Neutrophil (primary cell): ENCODE data around the gene PHIP.
"Not testable (repeated sequence)": the region's sequence is repeated elsewhere in the genome, so short reads cannot be mapped to it uniquely, and the experiment has no call there.

Experiments used
- H3K27ac ChIP-seq: fragments of 200-600 bp; sonication (generic); 2 replicates; pipeline ENCODE4 v1.5.1; 2016; ENCODE audit warnings: mild to moderate bottlenecking, moderate library complexity
- H3K27me3 ChIP-seq: fragments of 200-600 bp; sonication (generic); 2 replicates; pipeline ENCODE4 v1.6.0; 2016; ENCODE audit warnings: mild to moderate bottlenecking
- H3K36me3 ChIP-seq: fragments of 200-600 bp; sonication (generic); 2 replicates; pipeline ENCODE4 v1.5.1; 2017
- H3K4me1 ChIP-seq, 2 experiments: fragments of 200-600 bp in 1 of 2; sonication (generic) in 1 of 2; 1 replicate in 1 of 2; 2 replicates in 1 of 2; pipeline versions ENCODE4 v1.5.1 to v1.6.1; 2013 to 2016; ENCODE audit warnings: low read depth in 1 of 2, low read length in 1 of 2, mild to moderate bottlenecking in 1 of 2, moderate library complexity in 1 of 2; ENCODE audit not compliant: control insufficient read depth in 1 of 2, insufficient read depth in 1 of 2
- H3K4me3 ChIP-seq, 2 experiments: fragments of 200-600 bp in 1 of 2; sonication (generic) in 1 of 2; 1 replicate in 1 of 2; 2 replicates in 1 of 2; pipeline ENCODE4 v1.5.1; 2013 to 2016; ENCODE audit warnings: low read depth in 1 of 2, low read length in 1 of 2, mild to moderate bottlenecking in 1 of 2, moderate library complexity in 1 of 2
- H3K9me3 ChIP-seq: fragments of 200-600 bp; sonication (generic); 2 replicates; pipeline ENCODE4 v1.5.1; 2016
- TF ChIP-seq, protein P1 (sequence below): fragments of 200-600 bp; sonication (generic); IDR thresholded peaks from 2 replicates; pipeline ENCODE4 v1.5.1; 2016; ENCODE audit warnings: antibody characterized with exemption

Gene PHIP

GRCh38 chr6:78942446-78942845 is 135.6 kb downstream of the PHIP start:
- H3K4me3 ChIP-seq, result no peak overlapping the region
- TF ChIP-seq, protein P1, sequence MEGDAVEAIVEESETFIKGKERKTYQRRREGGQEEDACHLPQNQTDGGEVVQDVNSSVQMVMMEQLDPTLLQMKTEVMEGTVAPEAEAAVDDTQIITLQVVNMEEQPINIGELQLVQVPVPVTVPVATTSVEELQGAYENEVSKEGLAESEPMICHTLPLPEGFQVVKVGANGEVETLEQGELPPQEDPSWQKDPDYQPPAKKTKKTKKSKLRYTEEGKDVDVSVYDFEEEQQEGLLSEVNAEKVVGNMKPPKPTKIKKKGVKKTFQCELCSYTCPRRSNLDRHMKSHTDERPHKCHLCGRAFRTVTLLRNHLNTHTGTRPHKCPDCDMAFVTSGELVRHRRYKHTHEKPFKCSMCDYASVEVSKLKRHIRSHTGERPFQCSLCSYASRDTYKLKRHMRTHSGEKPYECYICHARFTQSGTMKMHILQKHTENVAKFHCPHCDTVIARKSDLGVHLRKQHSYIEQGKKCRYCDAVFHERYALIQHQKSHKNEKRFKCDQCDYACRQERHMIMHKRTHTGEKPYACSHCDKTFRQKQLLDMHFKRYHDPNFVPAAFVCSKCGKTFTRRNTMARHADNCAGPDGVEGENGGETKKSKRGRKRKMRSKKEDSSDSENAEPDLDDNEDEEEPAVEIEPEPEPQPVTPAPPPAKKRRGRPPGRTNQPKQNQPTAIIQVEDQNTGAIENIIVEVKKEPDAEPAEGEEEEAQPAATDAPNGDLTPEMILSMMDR, result no peak
- no peaks in the 10 kb centered on the region for H3K9me3 ChIP-seq
- H3K4me1 ChIP-seq, result no peaks in the 10 kb centered on the region
- peaks cover 96% of the 10 kb centered on the region for H3K36me3 ChIP-seq
- no peak overlapping the region for H3K27ac ChIP-seq
- no peaks in the 10 kb centered on the region for H3K27me3 ChIP-seq

- Histone ChIP-seq H3K4me1 (no peaks in the 10 kb centered on the region), H3K4me3 (no peak overlapping the region), H3K27ac (no peak overlapping the region), H3K36me3 (peaks cover 46% of the 10 kb centered on the region), H3K9me3 (no peaks in the 10 kb centered on the region), H3K27me3 (no peaks in the 10 kb centered on the region)
- TF ChIP-seq, protein P1, result no peak
Observed at GRCh38 chr6:78936515-78936914, 141.5 kb downstream of the PHIP start.

DNA sequence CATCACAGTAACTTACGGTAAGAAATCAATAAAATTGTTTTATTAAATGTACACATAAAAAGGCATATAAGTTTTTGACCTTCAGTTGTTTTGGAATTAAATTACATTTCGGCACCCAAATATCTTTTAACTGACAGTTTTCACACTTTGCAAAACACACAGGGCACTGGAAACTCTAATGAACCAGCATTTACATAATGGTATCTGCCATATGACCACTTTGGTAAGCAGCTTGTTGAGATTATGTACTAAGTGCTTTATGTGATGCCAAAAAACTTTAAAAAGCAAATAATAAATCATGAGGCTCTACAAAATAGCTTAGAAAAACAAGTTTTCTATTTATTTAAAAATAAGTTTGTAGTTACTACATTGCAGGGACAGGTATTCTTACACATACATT is 142.5 kb downstream of the PHIP start:
- TF ChIP-seq, protein P1, result no peak
- Histone ChIP-seq H3K27ac (no peak overlapping the region), H3K4me1 (no peaks in the 10 kb centered on the region), H3K36me3 (peaks cover 36% of the 10 kb centered on the region), H3K9me3 (no peaks in the 10 kb centered on the region), H3K27me3 (no peaks in the 10 kb centered on the region), H3K4me3 (no peak overlapping the region)

DNA sequence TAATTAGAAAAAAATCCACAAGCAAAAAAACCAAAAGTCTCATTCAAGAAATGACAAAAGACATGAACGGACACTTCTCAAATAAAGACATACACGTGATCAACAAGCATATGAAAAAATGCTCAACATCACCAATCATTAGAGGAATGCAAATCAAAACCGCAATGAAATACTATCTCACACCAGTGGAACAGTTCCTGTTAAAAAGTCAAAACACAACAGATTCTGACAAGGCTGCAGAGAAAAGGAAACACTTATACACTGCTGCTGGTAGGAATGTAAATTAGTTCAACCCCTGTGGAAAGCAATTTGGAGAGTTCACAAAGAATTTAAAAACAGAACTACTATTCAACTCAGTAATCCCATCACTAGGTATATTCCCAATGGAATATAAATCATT is 152.7 kb downstream of the PHIP start:
- Histone ChIP-seq H3K4me1 (no peaks in the 10 kb centered on the region), H3K9me3 (no peaks in the 10 kb centered on the region), H3K4me3 (no peak overlapping the region), H3K27me3 (no peaks in the 10 kb centered on the region), H3K36me3 (no peaks in the 10 kb centered on the region), H3K27ac (no peak overlapping the region)
- TF ChIP-seq, protein P1, result no peak

DNA sequence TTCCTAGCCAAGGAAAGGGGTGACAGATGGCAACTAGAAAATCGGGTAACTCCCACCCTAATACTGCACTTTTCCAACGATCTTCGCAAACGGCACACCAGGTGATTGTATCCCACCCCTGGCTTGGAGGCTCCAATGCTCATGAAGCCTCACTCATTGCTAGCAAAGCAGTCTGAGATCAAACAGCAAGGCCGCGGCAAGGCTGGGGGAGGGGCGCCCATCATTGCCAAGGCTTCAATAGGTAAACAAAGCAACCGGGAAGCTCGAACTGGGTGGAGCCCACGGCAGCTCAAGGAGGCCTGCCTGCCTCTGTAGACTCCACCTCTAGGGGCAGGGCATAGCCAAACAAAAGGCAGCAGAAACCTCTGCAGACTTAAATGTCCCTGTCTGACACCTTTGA is 156.9 kb downstream of the PHIP start:
- H3K27me3 ChIP-seq, H3K36me3 ChIP-seq, H3K27ac ChIP-seq, H3K4me3 ChIP-seq, H3K4me1 ChIP-seq, H3K9me3 ChIP-seq: not testable (repeated sequence)

DNA sequence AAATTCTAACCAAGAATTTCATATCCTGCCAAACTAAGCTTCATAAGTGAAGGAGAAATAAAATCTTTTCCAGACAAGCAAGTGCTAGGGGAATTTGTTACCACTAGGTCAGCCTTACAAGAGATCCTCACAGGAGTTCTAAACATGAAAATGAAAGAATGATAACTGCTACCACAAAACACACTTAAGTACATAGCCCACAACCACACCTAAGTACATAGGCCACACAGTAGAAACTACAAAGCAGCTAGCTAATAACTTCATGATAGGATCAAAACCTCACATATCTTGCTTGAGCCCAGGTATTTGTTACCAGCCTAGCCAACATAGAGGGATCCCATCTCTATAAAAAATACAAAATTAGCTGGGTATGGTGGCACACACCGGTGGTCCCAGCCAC is 160.3 kb downstream of the PHIP start:
- H3K27me3 ChIP-seq, result no peaks in the 10 kb centered on the region
- H3K36me3 ChIP-seq, result no peaks in the 10 kb centered on the region
- no peaks in the 10 kb centered on the region for H3K9me3 ChIP-seq
- TF ChIP-seq, protein P1, result no peak
- no peak overlapping the region for H3K4me3 ChIP-seq
- no peaks in the 10 kb centered on the region for H3K4me1 ChIP-seq
- no peak overlapping the region for H3K27ac ChIP-seq
